ENCODE measurements around the gene RALGAPB.

RALGAPB gene

DNA sequence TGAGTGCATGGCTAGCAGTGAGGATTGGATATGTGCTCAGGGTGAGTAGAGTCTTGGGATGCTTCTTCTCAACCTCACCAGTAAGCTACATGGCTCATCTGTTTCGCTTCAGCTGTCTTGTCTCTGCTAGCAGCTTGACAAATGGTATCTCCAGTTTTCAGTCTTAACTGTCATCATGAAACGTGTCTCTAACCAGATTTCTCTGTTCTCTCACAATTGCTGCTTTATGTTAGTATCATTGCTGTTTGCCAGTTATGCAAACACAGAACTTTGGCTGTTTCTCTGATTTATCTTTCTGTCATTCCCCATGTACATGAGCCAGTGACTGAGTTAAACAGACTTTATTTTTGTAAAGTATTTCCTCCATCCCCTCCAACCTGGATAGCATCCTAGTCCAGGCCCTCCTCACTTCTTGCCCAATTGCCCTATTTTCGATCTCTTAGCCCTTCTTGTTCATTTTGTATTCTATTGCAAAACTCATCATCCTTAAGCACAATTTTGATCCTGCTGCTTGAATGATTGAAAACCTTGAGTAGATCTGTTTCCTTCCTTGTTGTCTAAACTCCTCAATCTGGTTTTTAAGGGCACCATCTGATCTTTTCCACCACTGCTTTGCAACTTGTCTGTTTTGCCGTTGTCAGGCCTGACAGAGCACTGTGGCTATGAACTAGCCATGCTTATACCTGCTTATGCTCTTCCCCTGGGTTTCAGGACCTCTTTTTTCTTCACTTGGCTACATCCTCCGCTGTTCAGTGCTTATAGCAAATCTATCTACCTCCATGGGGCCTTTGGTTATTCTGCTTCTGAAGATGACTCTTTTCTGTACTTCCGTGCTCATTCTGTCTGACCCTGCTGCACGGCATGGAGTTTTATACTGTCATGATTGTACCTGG lies 70.6 kb downstream of the RALGAPB start:
- FAIRE-seq (no peak), DNase-seq (ENCODE audit: insufficient read length, low spot score) (no peak)

GRCh38 chr20:38545771-38546170 lies 73.1 kb downstream of the RALGAPB start:
- FAIRE-seq (no peak), DNase-seq (ENCODE audit: insufficient read length, low spot score) (no peak)

DNA sequence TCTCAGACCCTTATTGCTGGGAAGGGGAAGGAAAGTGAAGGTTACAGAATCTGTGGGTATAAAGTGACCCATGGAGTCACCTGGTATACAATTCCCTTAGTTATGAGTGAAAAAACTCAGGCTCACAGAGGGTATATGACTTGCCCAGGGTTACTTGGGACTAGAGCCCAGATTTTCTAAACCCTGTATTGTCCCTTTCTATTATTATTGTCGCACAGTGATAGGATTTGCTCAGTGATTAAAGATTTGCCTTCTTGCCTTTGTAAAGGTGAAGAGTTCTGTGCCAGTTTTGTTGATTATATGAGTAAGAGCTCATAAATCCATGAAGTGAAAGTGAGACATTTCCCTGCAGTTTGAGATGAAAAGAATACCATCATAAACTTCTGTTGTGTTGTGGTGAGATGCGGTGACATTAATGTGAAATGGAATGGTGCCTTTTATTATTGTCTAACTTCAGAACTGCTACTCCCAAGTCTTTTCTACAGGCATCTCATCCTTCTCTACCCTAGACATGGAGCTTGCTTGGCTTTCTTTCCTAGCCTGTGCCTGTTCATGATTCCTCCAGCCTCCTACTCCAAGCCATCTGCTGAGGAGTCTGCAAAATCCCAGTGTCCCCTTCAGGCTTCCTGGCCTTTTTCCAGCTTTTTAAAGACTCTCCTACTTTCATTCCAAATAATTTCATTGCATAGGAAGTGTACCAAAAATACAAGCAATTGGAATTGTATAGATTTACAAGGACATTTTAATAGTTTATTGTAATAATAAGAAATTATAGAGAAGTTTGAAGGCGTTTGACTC lies 74.8 kb downstream of the RALGAPB start:
- no peak for DNase-seq (ENCODE audit: insufficient read length, low spot score)
- FAIRE-seq: no peak

DNA sequence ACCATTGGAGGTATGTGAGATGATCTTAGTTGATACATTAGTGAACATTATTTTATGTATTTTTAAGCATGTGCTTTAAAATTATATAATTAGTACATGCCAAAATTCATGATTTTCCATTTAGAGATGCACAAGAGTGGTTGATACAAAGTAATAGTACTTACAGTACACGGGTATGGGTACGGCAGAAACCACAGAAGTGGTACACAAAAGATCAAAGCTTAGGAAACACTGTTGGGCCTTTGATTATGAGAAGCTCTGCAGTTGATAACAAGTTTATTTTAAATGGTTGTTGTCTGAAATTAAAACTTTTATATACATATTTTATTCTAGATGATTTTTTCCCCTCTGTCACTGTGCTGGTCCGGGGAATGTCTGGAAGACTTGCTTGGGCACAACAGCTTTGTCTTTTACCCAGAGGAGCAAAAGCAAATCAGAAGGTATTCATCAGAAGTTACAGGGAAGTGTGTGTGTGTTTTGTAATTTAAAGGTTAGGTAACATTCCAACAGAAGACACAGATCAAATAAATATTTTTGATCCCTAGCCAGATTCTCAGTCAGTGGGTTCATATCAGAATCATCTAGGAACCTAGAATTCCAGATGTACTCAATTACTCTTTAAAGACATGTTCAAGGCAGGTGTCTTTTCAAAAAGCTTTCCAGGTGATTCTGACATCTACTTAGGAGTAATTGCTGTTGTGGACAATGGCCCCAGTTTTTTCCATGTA lies 75.9 kb downstream of the RALGAPB start:
- DNase-seq (ENCODE audit: insufficient read length, low spot score) (no peak), FAIRE-seq (no peak)

- FAIRE-seq: no peak
- DNase-seq (ENCODE audit: insufficient read length, low spot score): no peak
Measured at GRCh38 chr20:38550274-38550673, 77.6 kb downstream of the RALGAPB start.

- DNase-seq (ENCODE audit: insufficient read length, low spot score) (no peak), FAIRE-seq (no peak)
Measured at GRCh38 chr20:38551056-38551626, 78.5 kb downstream of the RALGAPB start.

DNA sequence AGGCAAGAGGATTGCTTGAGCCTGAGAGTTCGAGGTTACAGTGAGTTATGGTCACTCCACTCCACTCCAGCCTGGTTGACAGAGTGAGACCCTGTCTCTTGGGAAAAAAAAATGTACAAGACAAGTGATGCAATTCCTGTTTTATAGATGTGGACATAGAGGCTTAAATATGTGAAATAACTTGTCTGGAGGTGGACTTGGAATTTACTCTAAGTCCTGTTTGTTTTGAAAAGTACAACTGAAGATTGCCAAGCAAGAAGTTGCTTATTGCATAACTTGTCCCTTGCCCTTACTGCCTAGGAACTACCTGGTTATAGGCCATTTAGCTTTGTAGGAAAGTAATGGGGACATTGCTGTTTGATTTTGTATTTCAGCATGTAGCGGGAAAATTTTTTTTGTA lies 82.3 kb downstream of the RALGAPB start:
- FAIRE-seq: no peak

GRCh38 chr20:38555395-38555794 lies 82.8 kb downstream of the RALGAPB start:
- DNase-seq (ENCODE audit: insufficient read length, low spot score): no peak
- FAIRE-seq: no peak

More for the DNA sequence above, 82.3 kb downstream of the RALGAPB start:
- DNase-seq (ENCODE audit: insufficient read length, low spot score): no peak

GRCh38 chr20:38557174-38557573 lies 84.5 kb downstream of the RALGAPB start:
- FAIRE-seq: no peak
- no peak for DNase-seq (ENCODE audit: insufficient read length, low spot score)

DNA sequence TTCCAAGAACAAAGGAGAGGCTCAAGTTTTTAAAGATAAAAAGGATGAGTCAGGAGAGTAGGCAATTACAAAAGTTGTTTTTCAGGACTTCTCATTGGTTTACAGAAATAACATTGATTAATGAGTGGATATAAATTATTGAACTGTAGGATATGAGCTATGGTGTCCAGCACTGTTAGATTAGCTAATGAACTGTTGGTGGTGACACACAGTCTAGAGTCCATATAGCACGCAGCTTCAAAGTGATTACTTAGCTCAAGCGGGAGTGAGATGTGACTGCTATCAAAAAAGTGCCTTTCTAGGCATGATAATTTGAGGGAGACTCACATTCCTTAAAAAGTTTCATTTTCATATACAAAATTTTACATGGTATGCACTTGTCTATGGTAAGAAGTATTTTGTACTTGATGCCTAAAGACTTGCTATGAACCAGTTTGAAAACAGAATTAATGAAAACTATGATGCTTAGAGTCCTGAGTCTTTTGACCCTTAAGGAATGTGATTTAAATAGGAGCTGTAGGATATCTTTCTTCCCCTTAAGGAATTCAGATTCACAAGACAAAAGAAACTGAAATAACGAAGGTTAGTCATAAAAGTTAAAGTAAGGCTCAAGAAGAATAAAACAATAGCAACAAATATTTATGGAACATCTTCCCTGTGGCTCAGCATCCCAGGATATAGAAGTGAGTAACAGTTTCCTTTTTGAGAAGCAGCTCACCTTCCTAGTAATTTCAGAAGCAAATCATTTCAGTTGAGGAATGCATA lies 86.1 kb downstream of the RALGAPB start:
- DNase-seq (ENCODE audit: insufficient read length, low spot score) (no peak), FAIRE-seq (no peak)

GRCh38 chr20:38559764-38560163 lies 87.1 kb downstream of the RALGAPB start:
- no peak for DNase-seq (ENCODE audit: insufficient read length, low spot score)
- no peak for FAIRE-seq

- FAIRE-seq: no peak
- DNase-seq (ENCODE audit: insufficient read length, low spot score): no peak
Measured at GRCh38 chr20:38563802-38564431, 91.3 kb downstream of the RALGAPB start.

GRCh38 chr20:38564680-38565079 lies 92.0 kb downstream of the RALGAPB start:
- no peak for FAIRE-seq
- no peak for DNase-seq (ENCODE audit: insufficient read length, low spot score)

DNA sequence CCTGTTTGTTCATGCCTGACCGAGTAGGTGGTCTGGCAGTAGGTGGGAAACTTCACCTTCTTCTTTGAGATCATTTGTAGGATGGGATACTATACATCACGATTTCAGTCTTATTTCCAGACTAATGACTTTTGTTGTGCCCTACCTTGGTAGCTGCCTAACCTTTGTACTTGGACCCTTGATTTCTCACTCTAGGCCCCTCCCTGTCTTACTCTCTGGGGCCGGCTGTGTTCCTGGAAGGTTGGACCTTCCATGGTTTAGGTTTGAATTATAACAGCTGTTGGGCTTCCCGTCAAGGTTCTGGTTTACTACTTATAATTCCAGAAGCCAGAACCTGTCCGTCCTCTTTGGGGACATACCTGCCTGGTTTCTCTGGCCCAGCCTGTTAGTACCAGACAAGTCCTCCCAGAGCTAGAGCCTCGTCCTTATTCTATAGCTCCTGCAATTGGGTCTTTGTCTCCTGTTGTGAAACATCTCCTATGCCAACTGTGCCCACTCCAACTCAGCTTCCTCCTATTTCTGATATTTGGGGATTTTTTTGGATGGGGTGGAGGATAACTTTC lies 93.5 kb downstream of the RALGAPB start:
- FAIRE-seq (no peak), DNase-seq (ENCODE audit: insufficient read length, low spot score) (no peak)

DNA sequence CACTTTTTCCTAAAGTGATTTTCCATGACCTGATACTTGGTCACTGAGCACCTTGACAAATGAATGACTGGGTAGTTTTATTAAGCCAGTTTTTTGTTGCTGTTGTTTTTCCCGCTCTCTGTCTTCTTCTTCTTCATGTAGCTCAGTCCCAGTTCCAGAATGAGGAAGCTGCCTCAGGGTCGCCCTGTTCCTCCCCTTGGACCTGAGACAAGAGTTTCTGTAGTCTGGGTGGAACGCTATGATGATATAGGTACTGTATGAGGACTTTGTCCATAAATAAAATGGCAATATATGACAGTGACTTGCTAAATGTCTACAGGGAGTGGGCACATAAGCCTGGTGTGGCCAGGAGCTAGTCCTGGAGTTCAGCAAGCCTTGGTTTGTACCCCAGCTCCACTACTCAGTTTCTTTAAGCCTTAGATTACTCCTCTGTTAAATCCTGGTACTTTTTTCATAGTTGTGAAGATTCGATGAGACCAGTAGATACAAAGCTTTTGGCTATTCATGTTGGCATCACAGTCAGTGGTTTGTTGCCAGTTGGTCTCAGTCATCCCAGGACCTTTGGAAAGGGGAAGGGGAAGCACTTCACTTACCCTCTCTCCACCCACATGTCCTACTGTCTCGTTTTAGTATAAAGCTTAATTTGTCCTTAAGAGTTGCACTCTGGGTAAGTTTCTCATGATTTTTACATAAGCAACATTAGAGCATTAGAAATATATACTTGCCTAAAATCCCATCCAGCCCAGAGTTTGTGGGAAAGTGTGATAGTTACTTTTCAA lies 97.3 kb downstream of the RALGAPB start:
- FAIRE-seq (no peak), DNase-seq (ENCODE audit: insufficient read length, low spot score) (no peak)

DNA sequence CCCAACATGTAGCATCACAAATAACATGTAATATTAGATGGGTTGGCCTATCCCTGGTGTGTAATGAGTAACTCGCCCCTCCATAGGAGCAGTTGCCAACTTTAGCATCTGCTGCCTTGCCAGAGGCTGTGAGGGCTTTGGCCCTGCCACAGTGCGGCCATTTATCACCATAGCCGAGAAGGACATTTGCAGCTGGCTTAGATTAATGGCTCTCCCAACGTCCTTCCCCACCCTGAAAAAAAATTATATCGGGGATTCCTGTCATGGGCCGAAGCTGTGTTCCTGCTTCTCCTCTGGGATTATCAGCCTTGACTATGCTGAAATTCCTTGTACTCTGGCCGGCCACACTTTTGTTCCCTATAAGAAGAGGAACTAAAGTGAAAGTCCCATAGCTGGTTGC lies 100.8 kb downstream of the RALGAPB start:
- DNase-seq (ENCODE audit: insufficient read length, low spot score) (no peak), FAIRE-seq (no peak)

GRCh38 chr20:38579219-38579910 lies 106.7 kb downstream of the RALGAPB start:
- FAIRE-seq: no peak
- no peak for DNase-seq (ENCODE audit: insufficient read length, low spot score)

DNA sequence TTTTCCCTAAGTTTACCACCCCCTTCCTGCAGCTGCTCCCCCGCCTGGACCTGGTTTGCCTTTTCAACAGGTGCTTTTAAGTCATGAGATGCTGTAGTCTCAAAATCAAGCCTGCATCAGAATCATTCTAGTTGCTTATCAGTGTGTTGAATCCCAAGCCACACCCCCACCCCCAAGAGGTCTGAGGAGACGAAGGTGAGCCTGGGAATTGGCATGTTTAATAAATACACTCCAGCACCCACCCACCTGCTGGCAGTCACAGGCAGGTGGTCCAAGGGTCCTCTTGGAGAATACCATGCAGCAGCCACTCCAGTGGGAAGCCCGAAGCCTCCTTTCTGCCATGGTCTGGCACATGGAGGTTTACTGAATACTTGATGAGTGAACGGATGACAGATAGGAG lies 107.3 kb downstream of the RALGAPB start:
- FAIRE-seq (no peak), DNase-seq (ENCODE audit: insufficient read length, low spot score) (no peak)
